ENCODE results near the gene KIAA1958. TPM values are rescaled to one million over a fixed set of nuclear protein-coding genes. Genes with fewer than 3 reads are reported as not detected.

The KIAA1958 gene
- total RNA-seq, 4 donors from 2014 or later: 2.7 to 5.7 (median 5.2) TPM

GRCh38 chr9:112604790-112605189, 118.2 kb downstream of the KIAA1958 start:
- H3K27ac ChIP-seq: no peak overlapping the region
- no peaks in the 10 kb centered on the region for H3K4me1 ChIP-seq
- intact Hi-C loops (cut with DNase I): no loop called here
- no peaks in the 10 kb centered on the region for H3K9me3 ChIP-seq
- no peak for TF ChIP-seq CTCF (IDR thresholded peaks at IDR 0.05)
- TF ChIP-seq POLR2A (IDR thresholded peaks at IDR 0.05): no peak
- no peak overlapping the region for H3K4me3 ChIP-seq
- H3K27me3 ChIP-seq: no peaks in the 10 kb centered on the region
- H3K36me3 ChIP-seq: no peaks in the 10 kb centered on the region
- 94 to 97% methylated on average over 2 of the region's 2 CpGs for WGBS, 2 donors
- no peak for DNase-seq

- Histone ChIP-seq H3K27ac (no peak overlapping the region), H3K9me3 (no peaks in the 10 kb centered on the region), H3K27me3 (no peaks in the 10 kb centered on the region), H3K4me3 (no peak overlapping the region), H3K4me1 (no peaks in the 10 kb centered on the region), H3K36me3 (no peaks in the 10 kb centered on the region)
- no peak for DNase-seq
- TF ChIP-seq CTCF (IDR thresholded peaks at IDR 0.05) (no peak), POLR2A (IDR thresholded peaks at IDR 0.05) (no peak)
- WGBS, 2 donors: 75 to 77% methylated on average over 1 of the region's 1 CpG
- intact Hi-C loops (cut with DNase I): no loop called here
Measured at GRCh38 chr9:112605518-112605917, 118.9 kb downstream of the KIAA1958 start.

GRCh38 chr9:112605963-112606699, 119.5 kb downstream of the KIAA1958 start:
- H3K4me1 ChIP-seq: no peaks in the 10 kb centered on the region
- H3K9me3 ChIP-seq: no peaks in the 10 kb centered on the region
- WGBS, 2 donors: 76 to 85% methylated on average over 1 to 2 of the region's 2 CpGs
- DNase-seq: no peak
- H3K27me3 ChIP-seq: no peaks in the 10 kb centered on the region
- no peak overlapping the region for H3K27ac ChIP-seq
- H3K36me3 ChIP-seq: no peaks in the 10 kb centered on the region
- intact Hi-C loops (cut with DNase I): no loop called here
- no peak overlapping the region for H3K4me3 ChIP-seq
- TF ChIP-seq CTCF (IDR thresholded peaks at IDR 0.05): no peak

GRCh38 chr9:112608851-112609250, 122.2 kb downstream of the KIAA1958 start:
- no peaks in the 10 kb centered on the region for H3K27me3 ChIP-seq
- no peak for DNase-seq
- no peaks in the 10 kb centered on the region for H3K9me3 ChIP-seq
- no peaks in the 10 kb centered on the region for H3K4me1 ChIP-seq
- H3K36me3 ChIP-seq: no peaks in the 10 kb centered on the region
- 92 to 95% methylated on average over 1 of the region's 1 CpG for WGBS, 2 donors
- H3K4me3 ChIP-seq: no peak overlapping the region
- no peak for TF ChIP-seq POLR2A (IDR thresholded peaks at IDR 0.05)
- TF ChIP-seq CTCF (IDR thresholded peaks at IDR 0.05): no peak
- intact Hi-C loops (cut with DNase I): no loop called here
- no peak overlapping the region for H3K27ac ChIP-seq

GRCh38 chr9:112615584-112616266, 129.1 kb downstream of the KIAA1958 start:
- H3K4me3 ChIP-seq: no peak overlapping the region
- H3K27me3 ChIP-seq: no peaks in the 10 kb centered on the region
- 60 to 78% methylated on average over 2 of the region's 2 CpGs for WGBS, 2 donors
- H3K36me3 ChIP-seq: peaks cover 0 to 10% (median 0%) of the 10 kb centered on the region in 3 donors
- no peak for TF ChIP-seq POLR2A (IDR thresholded peaks at IDR 0.05)
- TF ChIP-seq CTCF (IDR thresholded peaks at IDR 0.05): no peak
- no peak overlapping the region for H3K27ac ChIP-seq
- H3K9me3 ChIP-seq: no peaks in the 10 kb centered on the region
- no peaks in the 10 kb centered on the region for H3K4me1 ChIP-seq
- intact Hi-C loops (cut with DNase I): no loop called here
- DNase-seq: no peak

Data from esophagus squamous epithelium (tissue), 5 donors.